OCI-LY3 (cell line): ENCODE measurements around the gene DDX59.

Experiments used
- EZH2phosphoT487 ChIP-seq: fragments of 200-600 bp; shearing (Covaris generic); IDR thresholded peaks from 2 replicates; pipeline ENCODE4 v1.6.1; 2018; ENCODE audit warnings: antibody characterized with exemption, mixed run types, low read depth
- TF ChIP-seq, protein P1 (sequence below): fragments of 200-600, 300-600 bp; sonication (generic); IDR thresholded peaks from 2 replicates; pipeline ENCODE4 v1.5.1; 2014; ENCODE audit warnings: antibody characterized with exemption, low read length, low read depth

- TF ChIP-seq, protein P1, sequence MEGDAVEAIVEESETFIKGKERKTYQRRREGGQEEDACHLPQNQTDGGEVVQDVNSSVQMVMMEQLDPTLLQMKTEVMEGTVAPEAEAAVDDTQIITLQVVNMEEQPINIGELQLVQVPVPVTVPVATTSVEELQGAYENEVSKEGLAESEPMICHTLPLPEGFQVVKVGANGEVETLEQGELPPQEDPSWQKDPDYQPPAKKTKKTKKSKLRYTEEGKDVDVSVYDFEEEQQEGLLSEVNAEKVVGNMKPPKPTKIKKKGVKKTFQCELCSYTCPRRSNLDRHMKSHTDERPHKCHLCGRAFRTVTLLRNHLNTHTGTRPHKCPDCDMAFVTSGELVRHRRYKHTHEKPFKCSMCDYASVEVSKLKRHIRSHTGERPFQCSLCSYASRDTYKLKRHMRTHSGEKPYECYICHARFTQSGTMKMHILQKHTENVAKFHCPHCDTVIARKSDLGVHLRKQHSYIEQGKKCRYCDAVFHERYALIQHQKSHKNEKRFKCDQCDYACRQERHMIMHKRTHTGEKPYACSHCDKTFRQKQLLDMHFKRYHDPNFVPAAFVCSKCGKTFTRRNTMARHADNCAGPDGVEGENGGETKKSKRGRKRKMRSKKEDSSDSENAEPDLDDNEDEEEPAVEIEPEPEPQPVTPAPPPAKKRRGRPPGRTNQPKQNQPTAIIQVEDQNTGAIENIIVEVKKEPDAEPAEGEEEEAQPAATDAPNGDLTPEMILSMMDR = no peak
- no peak for TF ChIP-seq EZH2phosphoT487
Observed at GRCh38 chr1:200640963-200641401, 28.7 kb downstream of the DDX59 start.
